Activated CD4-positive, alpha-beta T cell treated with anti-CD3 and anti-CD28 coated beads, Interleukin-2, amount 10 ng/mL, durations not matched to agents 7 days and 5 days (primary cell): Measurements from ENCODE around the gene RYR3. TPM values are rescaled to one million over a fixed set of nuclear protein-coding genes. Genes with fewer than 3 reads are reported as not detected.

Experiments used
- CTCF ChIA-PET: fragments of 350-600 bp; sonication (Branson Sonifier 250); formaldehyde crosslinking; loops from one replicate; lab custom pipeline; 2021; ENCODE audit warnings: antibody characterized with exemption; lab: Charles Lee
- POLR2A ChIA-PET: fragments of 350-600 bp; sonication (Branson Sonifier 250); formaldehyde crosslinking; loops from one replicate; lab custom pipeline; 2021; ENCODE audit warnings: antibody characterized with exemption; lab: Charles Lee
- DNase-seq: peaks from one replicate; pipeline ENCODE4 v3.0.0-alpha.2; 2020
- H3K27ac Mint-ChIP-seq: one replicate; pipeline ENCODE4 v1.8.0; 2021; ENCODE audit warnings: mild to moderate bottlenecking, moderate library complexity, mixed read lengths
- H3K27me3 Mint-ChIP-seq: one replicate; pipeline ENCODE4 v1.8.0; 2021; ENCODE audit warnings: mixed read lengths
- H3K36me3 Mint-ChIP-seq: one replicate; pipeline ENCODE4 v1.8.0; 2021; ENCODE audit warnings: low read depth, mixed read lengths
- H3K4me1 Mint-ChIP-seq: one replicate; pipeline ENCODE4 v1.8.0; 2021; ENCODE audit warnings: mixed read lengths
- H3K4me3 Mint-ChIP-seq: one replicate; pipeline ENCODE4 v1.8.0; 2021; ENCODE audit warnings: mild to moderate bottlenecking, moderate library complexity, mixed read lengths
- H3K9me3 Mint-ChIP-seq: one replicate; pipeline ENCODE4 v1.8.0; 2021; ENCODE audit warnings: mixed read lengths
- total RNA-seq, 2 experiments: library from RNA; stranded (reverse); gene quantifications; one replicate each; pipeline ENCODE4 v1.2.3, GENCODE V29; 2021

RYR3 gene
- total RNA-seq, 2 experiments from 2014 or later: not detected

DNA sequence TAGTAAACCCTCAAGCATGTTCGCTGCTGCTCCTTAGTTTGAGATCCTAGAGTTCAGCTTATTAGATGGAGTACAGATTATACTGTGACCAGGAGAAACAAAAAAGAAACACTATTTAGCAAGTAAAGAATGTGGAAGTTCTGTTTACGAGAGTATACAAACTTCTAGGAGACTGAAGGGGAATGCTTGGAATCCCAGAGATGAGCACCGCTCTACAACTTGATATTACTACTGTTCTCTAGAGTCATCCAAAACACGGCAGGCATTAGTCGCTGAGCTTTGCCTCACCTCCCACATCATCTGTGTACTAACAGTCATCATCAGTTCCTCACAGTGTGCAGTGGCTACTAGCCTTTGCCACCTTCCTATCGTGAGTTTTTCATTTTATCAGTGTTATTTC is 536.1 kb downstream of the RYR3 start:
- no peak for DNase-seq
- CTCF ChIA-PET: interaction anchor here (1.7 kb wide), 1 partner anchor 53 kb away, joined by 7 read pairs; no protein-coding TSS in a partner anchor
- POLR2A ChIA-PET: no interaction called here

DNA sequence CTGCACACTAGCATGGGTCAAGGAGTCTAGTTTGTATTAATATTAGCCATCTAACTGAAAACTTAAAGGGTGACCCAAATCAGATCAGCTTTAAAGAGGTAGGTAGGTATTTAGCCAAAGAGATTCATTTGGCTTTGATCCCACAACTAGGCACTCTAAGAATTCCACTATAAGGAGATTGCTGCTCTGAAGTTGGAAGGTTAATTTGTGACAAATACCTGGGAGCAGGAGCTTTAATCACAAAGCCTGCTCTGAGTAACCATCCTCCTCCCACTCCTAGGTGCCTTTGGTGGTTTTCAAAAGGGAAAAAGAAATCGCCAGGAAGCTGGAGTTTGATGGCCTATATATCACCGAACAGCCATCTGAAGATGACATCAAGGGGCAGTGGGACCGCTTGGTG is 537.2 kb downstream of the RYR3 start:
- CTCF ChIA-PET: interaction anchor here (1.7 kb wide), 1 partner anchor 52 kb away, joined by 7 read pairs; no protein-coding TSS in a partner anchor
- H3K9me3 Mint-ChIP-seq: no peaks in the 10 kb centered on the region
- no peaks in the 10 kb centered on the region for H3K4me1 Mint-ChIP-seq
- no peak overlapping the region for H3K4me3 Mint-ChIP-seq
- POLR2A ChIA-PET: no interaction called here
- no peak overlapping the region for H3K27ac Mint-ChIP-seq
- peaks cover 4% of the 10 kb centered on the region for H3K27me3 Mint-ChIP-seq
- no peaks in the 10 kb centered on the region for H3K36me3 Mint-ChIP-seq
- DNase-seq: no peak

More for the DNA sequence above, 536.1 kb downstream of the RYR3 start:
- Mint-ChIP-seq H3K4me3 (no peak overlapping the region), H3K9me3 (no peaks in the 10 kb centered on the region), H3K27ac (no peak overlapping the region), H3K36me3 (no peaks in the 10 kb centered on the region), H3K4me1 (no peaks in the 10 kb centered on the region), H3K27me3 (peaks cover 4% of the 10 kb centered on the region)

DNA sequence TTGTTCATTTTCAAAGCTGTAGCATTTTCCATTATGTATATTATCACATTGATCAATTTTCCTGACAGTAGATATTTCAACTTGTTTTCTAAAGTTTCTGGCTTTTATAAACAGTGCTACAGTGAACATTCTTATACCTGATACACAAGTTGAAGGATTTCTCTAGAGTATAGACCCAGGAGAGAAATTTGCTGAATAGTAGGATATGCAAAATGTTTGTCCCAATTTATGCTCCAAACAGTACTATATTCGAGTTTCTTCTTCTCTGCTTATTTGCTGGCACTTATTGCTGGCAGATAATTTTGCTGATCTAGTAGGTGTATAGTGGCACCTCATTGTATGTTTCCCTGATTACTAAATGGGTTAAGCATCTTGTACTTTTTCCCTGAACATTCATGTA is 540.3 kb downstream of the RYR3 start:
- H3K27me3 Mint-ChIP-seq: peaks cover 4% of the 10 kb centered on the region
- ChIA-PET POLR2A (no interaction called here), CTCF (no interaction called here)
- H3K36me3 Mint-ChIP-seq: no peaks in the 10 kb centered on the region
- H3K9me3 Mint-ChIP-seq: no peaks in the 10 kb centered on the region
- no peak overlapping the region for H3K27ac Mint-ChIP-seq
- H3K4me3 Mint-ChIP-seq: no peak overlapping the region
- no peak for DNase-seq
- H3K4me1 Mint-ChIP-seq: no peaks in the 10 kb centered on the region

DNA sequence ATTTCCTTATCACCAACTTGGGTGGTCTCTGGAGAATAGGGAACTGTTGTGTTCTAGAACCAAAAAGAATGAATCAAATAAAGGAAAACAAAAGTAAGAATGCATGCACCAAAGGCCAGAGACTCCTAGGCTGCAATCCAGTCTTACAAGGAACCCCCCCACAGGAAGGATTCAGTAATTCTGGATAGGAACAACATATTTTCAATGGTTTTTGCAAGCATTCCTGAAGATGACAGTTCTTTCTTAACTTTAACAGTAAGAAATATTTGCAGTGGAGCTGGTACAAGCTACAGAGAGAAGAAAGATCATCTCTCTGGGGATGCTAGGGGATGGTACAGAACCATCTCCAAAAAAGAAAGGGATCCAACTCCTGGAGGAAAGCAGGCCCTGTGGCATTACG is 541.3 kb downstream of the RYR3 start:
- peaks cover 4% of the 10 kb centered on the region for H3K27me3 Mint-ChIP-seq
- H3K4me1 Mint-ChIP-seq: no peaks in the 10 kb centered on the region
- no peaks in the 10 kb centered on the region for H3K36me3 Mint-ChIP-seq
- CTCF ChIA-PET: no interaction called here
- DNase-seq: no peak
- POLR2A ChIA-PET: no interaction called here
- H3K9me3 Mint-ChIP-seq: no peaks in the 10 kb centered on the region
- H3K27ac Mint-ChIP-seq: no peak overlapping the region
- H3K4me3 Mint-ChIP-seq: no peak overlapping the region

DNA sequence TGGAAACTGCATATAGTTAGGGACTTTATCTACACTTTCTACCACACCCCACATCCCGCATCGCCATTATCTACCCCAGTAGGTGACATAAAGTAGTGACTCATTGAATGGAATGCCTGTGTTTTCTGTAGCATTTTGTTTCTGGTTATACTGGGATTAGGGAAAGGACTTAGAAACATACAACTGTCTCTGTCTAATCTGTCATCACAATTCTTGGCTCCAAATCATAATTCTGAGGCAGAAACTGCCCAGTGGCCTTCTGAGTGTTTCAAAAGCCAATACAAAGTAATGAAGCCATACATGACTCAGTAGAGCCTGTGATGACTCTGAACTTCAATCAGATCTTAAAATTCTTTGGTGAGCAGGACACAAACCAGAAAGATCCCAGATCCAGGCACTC is 541.8 kb downstream of the RYR3 start:
- no peak for DNase-seq
- peaks cover 4% of the 10 kb centered on the region for H3K27me3 Mint-ChIP-seq
- ChIA-PET POLR2A (no interaction called here), CTCF (no interaction called here)
- H3K4me1 Mint-ChIP-seq: no peaks in the 10 kb centered on the region
- H3K36me3 Mint-ChIP-seq: no peaks in the 10 kb centered on the region
- H3K27ac Mint-ChIP-seq: no peak overlapping the region
- no peak overlapping the region for H3K4me3 Mint-ChIP-seq
- H3K9me3 Mint-ChIP-seq: no peaks in the 10 kb centered on the region

DNA sequence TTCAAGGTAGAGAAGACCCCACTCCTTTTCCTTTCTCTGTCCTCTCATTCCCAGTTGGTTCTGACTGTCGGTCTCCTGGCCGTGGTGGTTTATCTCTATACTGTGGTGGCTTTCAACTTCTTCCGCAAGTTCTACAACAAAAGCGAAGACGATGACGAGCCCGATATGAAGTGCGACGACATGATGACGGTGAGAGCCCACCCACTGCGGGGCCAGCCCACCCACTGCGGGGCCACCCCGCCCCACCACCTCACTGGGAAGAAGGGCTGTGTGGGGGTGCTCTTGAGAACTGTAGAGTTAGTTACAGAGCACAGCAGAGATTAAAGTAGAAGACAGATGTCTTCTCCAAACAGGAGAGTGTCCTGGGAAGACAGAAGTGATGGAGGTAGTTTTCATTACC is 547.0 kb downstream of the RYR3 start:
- POLR2A ChIA-PET: no interaction called here
- DNase-seq: no peak
- Mint-ChIP-seq H3K27ac (no peak overlapping the region), H3K4me1 (no peaks in the 10 kb centered on the region), H3K36me3 (no peaks in the 10 kb centered on the region), H3K9me3 (no peaks in the 10 kb centered on the region), H3K4me3 (no peak overlapping the region), H3K27me3 (no peaks in the 10 kb centered on the region)
- CTCF ChIA-PET: no interaction called here

DNA sequence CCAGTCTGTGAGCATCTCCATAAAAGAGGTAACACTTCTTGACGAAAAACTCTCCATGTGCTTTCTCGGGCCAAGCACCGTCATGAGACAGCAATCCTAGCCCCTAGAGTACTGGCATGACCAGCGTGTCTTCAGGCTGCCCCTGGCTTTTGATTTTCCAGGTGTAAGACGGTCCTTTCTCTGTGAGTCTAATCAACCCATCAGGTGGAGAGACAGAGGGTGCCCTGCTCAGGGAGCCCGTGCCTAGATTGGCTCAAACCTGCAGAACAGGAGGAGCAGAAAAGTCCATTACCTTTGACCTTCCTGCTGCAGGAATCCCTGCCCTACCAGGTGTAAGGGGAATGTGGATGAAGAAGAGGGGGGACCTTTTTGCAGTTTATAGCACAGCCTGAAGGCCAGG is 548.1 kb downstream of the RYR3 start:
- no peaks in the 10 kb centered on the region for H3K9me3 Mint-ChIP-seq
- H3K36me3 Mint-ChIP-seq: no peaks in the 10 kb centered on the region
- H3K4me1 Mint-ChIP-seq: no peaks in the 10 kb centered on the region
- H3K27me3 Mint-ChIP-seq: no peaks in the 10 kb centered on the region
- no peak overlapping the region for H3K27ac Mint-ChIP-seq
- ChIA-PET CTCF (no interaction called here), POLR2A (no interaction called here)
- DNase-seq: no peak
- H3K4me3 Mint-ChIP-seq: no peak overlapping the region

DNA sequence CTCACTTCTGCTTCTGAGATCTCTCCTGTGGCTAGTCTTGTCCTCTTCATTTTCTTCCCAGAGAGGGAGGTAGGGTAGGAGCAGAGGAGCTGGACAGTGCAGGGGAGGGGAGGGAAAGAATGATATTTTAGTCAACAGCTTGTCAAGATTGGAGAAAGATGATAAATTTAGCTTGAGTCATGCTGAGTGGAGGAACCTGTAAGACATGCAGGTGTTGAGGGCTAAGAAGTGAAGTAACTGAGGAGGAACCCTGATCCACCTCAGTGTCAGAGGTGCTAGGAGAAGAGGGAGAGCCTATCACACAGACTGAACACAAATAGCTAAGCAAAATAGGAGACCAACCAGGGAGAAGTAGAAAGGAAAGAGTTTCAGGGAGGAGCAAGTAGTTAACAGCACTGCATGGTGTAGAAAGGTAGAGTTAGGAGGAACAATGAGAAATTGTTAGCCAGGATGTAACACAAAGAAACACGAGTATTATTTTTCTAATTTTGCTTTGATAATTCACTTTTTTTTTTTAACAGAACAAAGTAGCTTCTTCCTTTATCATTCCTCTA is 549.3 kb downstream of the RYR3 start:
- no peak for DNase-seq
- Mint-ChIP-seq H3K9me3 (no peaks in the 10 kb centered on the region), H3K4me3 (no peak overlapping the region), H3K27ac (no peak overlapping the region), H3K27me3 (no peaks in the 10 kb centered on the region), H3K4me1 (no peaks in the 10 kb centered on the region), H3K36me3 (peaks cover 1% of the 10 kb centered on the region)
- POLR2A ChIA-PET: no interaction called here
- CTCF ChIA-PET: no interaction called here

DNA sequence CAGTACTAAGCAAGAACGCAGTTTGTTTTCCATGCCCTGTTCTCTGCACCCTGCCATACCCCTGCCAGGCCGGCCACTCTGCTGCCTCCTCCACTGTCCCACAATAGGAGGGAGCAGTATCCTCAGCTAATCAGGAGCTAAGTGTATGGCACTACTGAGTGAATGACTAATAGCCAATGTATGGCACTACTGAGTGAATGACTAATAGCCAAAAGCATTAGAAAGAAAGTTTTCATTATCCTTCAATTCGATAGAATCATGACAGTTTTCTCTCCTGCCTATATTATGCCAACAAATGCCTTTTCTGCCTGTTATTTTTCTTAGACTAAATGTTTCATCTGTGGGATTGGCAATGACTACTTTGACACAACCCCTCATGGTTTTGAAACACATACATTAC is 550.0 kb downstream of the RYR3 start:
- POLR2A ChIA-PET: no interaction called here
- H3K9me3 Mint-ChIP-seq: no peaks in the 10 kb centered on the region
- CTCF ChIA-PET: no interaction called here

DNA sequence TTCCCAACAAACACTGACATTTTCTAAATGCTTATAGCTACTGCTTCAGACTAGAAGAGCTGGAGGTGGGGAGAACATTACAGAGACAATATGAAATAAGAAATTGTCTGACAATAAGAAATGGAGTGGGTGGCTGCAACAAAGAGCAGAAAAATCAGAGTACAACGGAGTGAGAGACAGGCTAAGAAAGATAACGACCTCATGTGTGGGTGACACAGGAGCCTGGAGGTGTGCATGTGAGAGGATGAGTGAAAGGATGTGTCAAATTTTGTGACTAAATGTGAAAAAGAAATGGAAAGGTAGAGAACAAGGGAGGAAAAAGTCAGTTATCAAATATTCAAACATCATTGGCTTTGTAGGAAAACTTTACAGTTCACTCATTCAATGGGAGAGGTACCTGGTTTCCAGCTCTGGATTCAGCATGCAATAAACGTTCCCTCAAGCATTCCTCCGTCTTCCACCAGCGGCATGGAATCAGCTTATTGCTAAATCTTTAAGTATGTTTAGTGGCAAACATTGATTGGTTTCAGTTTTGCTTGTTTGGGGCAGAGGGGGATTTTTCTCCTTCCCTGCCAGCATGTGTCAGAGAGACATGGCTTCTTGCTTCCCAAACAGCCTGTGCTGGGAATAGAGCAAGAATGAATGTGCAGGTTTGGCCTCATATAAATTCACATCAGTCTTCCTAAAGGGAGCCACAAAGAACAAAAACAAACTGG is 553.8 kb downstream of the RYR3 start:
- H3K27me3 Mint-ChIP-seq: no peaks in the 10 kb centered on the region
- H3K36me3 Mint-ChIP-seq: peaks cover 3% of the 10 kb centered on the region
- no peaks in the 10 kb centered on the region for H3K4me1 Mint-ChIP-seq
- H3K9me3 Mint-ChIP-seq: no peaks in the 10 kb centered on the region
- DNase-seq: no peak
- no peak overlapping the region for H3K4me3 Mint-ChIP-seq
- ChIA-PET POLR2A (no interaction called here), CTCF (interaction anchor here (0.8 kb wide), 1 partner anchor 25 kb away, joined by 3 read pairs; no protein-coding TSS in a partner anchor)
- no peak overlapping the region for H3K27ac Mint-ChIP-seq

More for the DNA sequence above, 550.0 kb downstream of the RYR3 start:
- Mint-ChIP-seq H3K36me3 (peaks cover 3% of the 10 kb centered on the region), H3K27me3 (no peaks in the 10 kb centered on the region), H3K4me1 (no peaks in the 10 kb centered on the region), H3K27ac (no peak overlapping the region), H3K4me3 (no peak overlapping the region)
- DNase-seq: no peak

DNA sequence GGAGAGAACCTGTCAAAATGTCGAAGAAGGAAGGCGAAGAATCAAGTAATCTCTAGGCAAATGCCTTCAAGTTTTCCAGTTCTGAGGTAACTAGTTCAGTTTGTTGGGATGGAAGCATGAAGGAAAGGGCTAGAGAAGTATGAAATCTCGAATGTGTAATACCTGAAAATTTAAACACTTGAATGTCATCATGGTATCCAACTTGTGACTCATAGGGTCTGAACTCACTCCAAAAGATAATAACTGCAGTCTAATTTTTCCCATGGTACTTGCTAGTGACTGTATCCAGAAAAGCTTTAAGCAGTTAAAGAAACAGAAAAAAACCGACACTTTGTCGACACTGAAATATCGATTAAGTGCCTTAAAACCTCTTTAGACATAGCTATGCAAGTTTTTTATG is 554.6 kb downstream of the RYR3 start:
- no peaks in the 10 kb centered on the region for H3K9me3 Mint-ChIP-seq
- H3K27ac Mint-ChIP-seq: no peak overlapping the region
- ChIA-PET CTCF (interaction anchor here (1.4 kb wide), 1 partner anchor 15 kb away, joined by 3 read pairs; no protein-coding TSS in a partner anchor), POLR2A (no interaction called here)
- DNase-seq: no peak
- no peaks in the 10 kb centered on the region for H3K4me1 Mint-ChIP-seq
- no peak overlapping the region for H3K4me3 Mint-ChIP-seq
- H3K36me3 Mint-ChIP-seq: peaks cover 3% of the 10 kb centered on the region
- H3K27me3 Mint-ChIP-seq: no peaks in the 10 kb centered on the region

DNA sequence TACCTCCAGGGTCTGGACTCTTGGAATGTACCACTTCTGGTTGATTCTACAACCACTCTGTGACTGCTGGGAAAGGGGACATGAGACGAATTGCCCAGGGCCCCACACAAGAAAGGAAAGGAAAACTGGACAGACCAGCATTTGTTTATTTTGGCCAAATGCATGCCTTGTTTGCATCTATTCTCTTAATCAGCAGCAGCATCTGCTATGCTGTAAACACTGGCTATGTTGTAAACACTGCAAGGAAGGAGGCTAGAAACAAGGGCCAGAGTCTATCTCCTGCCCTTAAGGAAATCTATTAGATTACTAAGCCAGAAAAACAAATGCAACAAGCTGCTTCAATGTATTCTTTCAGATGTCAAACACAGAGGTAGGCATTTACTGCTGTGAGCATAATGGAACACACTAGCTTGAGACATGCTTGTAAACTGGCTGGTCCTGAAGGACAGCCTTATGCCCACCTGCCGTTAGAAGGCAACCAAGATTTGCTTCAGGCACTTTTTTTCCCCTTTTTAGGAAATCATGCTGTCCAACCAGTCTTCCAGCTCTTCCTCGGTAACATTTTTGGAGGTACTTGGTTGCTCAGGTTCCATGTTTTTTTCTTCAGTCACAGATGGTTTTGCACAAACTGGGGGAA is 555.5 kb downstream of the RYR3 start:
- DNase-seq: no peak
- no peaks in the 10 kb centered on the region for H3K27me3 Mint-ChIP-seq
- H3K9me3 Mint-ChIP-seq: no peaks in the 10 kb centered on the region
- POLR2A ChIA-PET: no interaction called here
- H3K36me3 Mint-ChIP-seq: peaks cover 3% of the 10 kb centered on the region
- no peak overlapping the region for H3K27ac Mint-ChIP-seq
- CTCF ChIA-PET: interaction anchor here (1.4 kb wide), 1 partner anchor 16 kb away, joined by 3 read pairs; no protein-coding TSS in a partner anchor
- no peak overlapping the region for H3K4me3 Mint-ChIP-seq
- no peaks in the 10 kb centered on the region for H3K4me1 Mint-ChIP-seq

DNA sequence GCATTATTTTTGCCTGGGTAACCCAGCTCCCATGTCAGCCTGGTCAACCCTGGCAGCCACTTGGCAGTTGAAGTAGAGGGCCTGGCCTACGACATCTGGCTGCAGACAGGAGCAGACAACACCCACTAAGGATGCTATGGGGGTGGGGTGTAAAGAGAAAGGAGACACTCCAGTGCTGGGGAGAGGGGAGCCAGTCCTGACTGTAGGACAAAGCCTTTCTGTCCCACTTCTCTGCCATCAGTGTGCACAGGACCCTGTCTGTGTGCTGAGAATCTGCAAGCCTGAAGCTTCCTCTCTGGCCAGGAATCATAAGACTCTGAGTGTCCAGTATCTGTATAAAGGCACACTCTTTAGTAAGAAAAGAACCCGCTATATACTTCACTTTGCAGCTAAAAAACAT is 561.2 kb downstream of the RYR3 start:
- CTCF ChIA-PET: no interaction called here
- Mint-ChIP-seq H3K36me3 (no peaks in the 10 kb centered on the region), H3K4me1 (no peaks in the 10 kb centered on the region), H3K27ac (no peak overlapping the region), H3K27me3 (no peaks in the 10 kb centered on the region), H3K4me3 (no peak overlapping the region), H3K9me3 (no peaks in the 10 kb centered on the region)
- POLR2A ChIA-PET: no interaction called here
- DNase-seq: no peak
